B cell (primary cell): ENCODE results near the gene GDPD2. TPM values are rescaled to one million over a fixed set of nuclear protein-coding genes. Genes with fewer than 3 reads are reported as not detected.

ENCODE experiments used
- ATAC-seq: fragments of 200-7000 bp; cut with Tn5 transposase; one replicate; pipeline ENCODE4 v1.10.0; 2021; ENCODE audit warnings: low read depth, mild to moderate bottlenecking, moderate number of reproducible peaks, moderate library complexity
- CTCF ChIA-PET: fragments of 350-600 bp; sonication (Branson Sonifier 250); formaldehyde crosslinking; loops from one replicate; lab custom pipeline; 2021; ENCODE audit warnings: antibody characterized with exemption, inconsistent platforms; lab: Charles Lee
- POLR2A ChIA-PET: fragments of 350-600 bp; sonication (Branson Sonifier 250); formaldehyde crosslinking; loops from one replicate; lab custom pipeline; 2021; ENCODE audit warnings: antibody characterized with exemption; lab: Charles Lee
- DNase-seq: peaks from one replicate; pipeline ENCODE4 v3.0.0; 2013
- H2AFZ ChIP-seq: 2 replicates; pipeline ENCODE4 v1.6.1; 2012; ENCODE audit warnings: mild to moderate bottlenecking, low read depth, low read length; ENCODE audit not compliant: insufficient read depth, poor library complexity, severe bottlenecking
- H3K27ac ChIP-seq, 2 donors: 1 replicate in 1 of 2; 2 replicates in 1 of 2; pipeline ENCODE4 v1.5.1; 2012 to 2013; ENCODE audit warnings: low read length in 2 of 2, mild to moderate bottlenecking in 2 of 2, moderate library complexity in 1 of 2
- H3K27me3 ChIP-seq, 4 experiments: fragments of 200-600 bp in 1 of 4; sonication (generic) in 1 of 4; replicated peaks in 1 of 4; 1 replicate in 2 of 4; 2 replicates in 2 of 4; pipeline versions ENCODE4 v1.6.1 to v1.7.0; 2013 to 2016; ENCODE audit warnings: low read length in 3 of 4, mild to moderate bottlenecking in 2 of 4, mixed read lengths in 1 of 4, moderate library complexity in 1 of 4; ENCODE audit not compliant: insufficient read depth in 4 of 4, control insufficient read depth in 3 of 4; ENCODE audit errors: control extremely low read depth in 1 of 4
- H3K36me3 ChIP-seq, 2 experiments: replicated peaks in 1 of 2; 1 replicate in 1 of 2; 2 replicates in 1 of 2; pipeline versions ENCODE4 v1.6.1 to v1.7.1; 2013; ENCODE audit warnings: low read length in 1 of 2; ENCODE audit not compliant: insufficient read depth in 2 of 2, control insufficient read depth in 1 of 2; ENCODE audit errors: control extremely low read depth in 1 of 2, extremely low read depth in 1 of 2
- H3K4me1 ChIP-seq, 2 donors: fragments of 200-600 bp in 1 of 2; sonication (generic) in 1 of 2; 1 replicate in 1 of 2; 2 replicates in 1 of 2; pipeline versions ENCODE4 v1.5.1 to v1.6.1; 2013 to 2017; ENCODE audit warnings: low read length in 2 of 2; ENCODE audit not compliant: control insufficient read depth in 2 of 2, insufficient read depth in 2 of 2
- H3K4me2 ChIP-seq: replicated peaks from 2 replicates; pipeline ENCODE3; 2012; ENCODE audit warnings: mild to moderate bottlenecking, low read depth, low read length; ENCODE audit not compliant: poor library complexity, severe bottlenecking
- H3K4me3 ChIP-seq, 5 experiments: fragments of 200-600 bp in 1 of 5; sonication (generic) in 1 of 5; 1 replicate in 3 of 5; 2 replicates in 2 of 5; pipeline versions ENCODE4 v1.5.1 to v1.7.0; 2011 to 2016; ENCODE audit warnings: low read length in 4 of 5, mild to moderate bottlenecking in 4 of 5, low read depth in 2 of 5, control low read depth in 1 of 5, moderate library complexity in 1 of 5; ENCODE audit not compliant: insufficient read depth in 1 of 5; ENCODE audit errors: control extremely low read depth in 1 of 5, extremely low read depth in 1 of 5
- H3K79me2 ChIP-seq: fragments of 200-600 bp; sonication (generic); one replicate; pipeline ENCODE4 v1.6.0; 2016; ENCODE audit warnings: low read length; ENCODE audit not compliant: control insufficient read depth, insufficient read depth
- H3K9ac ChIP-seq: fragments of 200-600 bp; sonication (generic); 2 replicates; pipeline ENCODE4 v1.6.1; 2017; ENCODE audit warnings: mild to moderate bottlenecking, low read length, moderate library complexity
- H3K9me3 ChIP-seq, 3 donors: one replicate each; pipeline versions ENCODE4 v1.6.1 to v1.7.1; 2013; ENCODE audit warnings: low read length in 2 of 3; ENCODE audit not compliant: control insufficient read depth in 2 of 3, insufficient read depth in 1 of 3; ENCODE audit errors: control extremely low read depth in 1 of 3
- H4K20me1 ChIP-seq: 2 replicates; pipeline ENCODE4 v1.6.0; 2012; ENCODE audit warnings: mild to moderate bottlenecking, low read length; ENCODE audit not compliant: insufficient read depth, control insufficient read depth, poor library complexity, severe bottlenecking
- H3K27ac Mint-ChIP-seq: one replicate; pipeline ENCODE4 v1.8.0; 2021; ENCODE audit warnings: mixed read lengths
- H3K27me3 Mint-ChIP-seq: one replicate; pipeline ENCODE4 v1.8.0; 2021; ENCODE audit warnings: mixed read lengths
- H3K4me1 Mint-ChIP-seq: one replicate; pipeline ENCODE4 v1.8.0; 2021; ENCODE audit warnings: mixed read lengths
- H3K4me3 Mint-ChIP-seq: one replicate; pipeline ENCODE4 v1.8.0; 2021; ENCODE audit warnings: mixed read lengths
- H3K9me3 Mint-ChIP-seq: one replicate; pipeline ENCODE4 v1.8.0; 2022; ENCODE audit warnings: mixed read lengths; ENCODE audit not compliant: insufficient read depth
- EZH2 ChIP-seq: IDR thresholded peaks from 2 replicates; pipeline ENCODE4 v1.6.1; 2012; ENCODE audit warnings: borderline replicate concordance, low read depth, mild to moderate bottlenecking, moderate library complexity, low read length; ENCODE audit not compliant: insufficient read depth, poor library complexity, severe bottlenecking
- WGBS: methylation state at CpG from one replicate; pipeline ENCODE4 v1.1.5; 2013; ENCODE audit warnings: missing lambda C conversion rate; ENCODE audit not compliant: insufficient coverage; 5-methylcytosine and 5-hydroxymethylcytosine counted together
- intact Hi-C: fragments of 100-400 bp; cut with micrococcal nuclease; formaldehyde crosslinking; loops from one replicate; pipeline ENCODE4 v1.10.0; 2022
- polyA minus RNA-seq: library from RNA; depleted of rRNA, polyadenylated mRNA; stranded (reverse); fragments of >200 nt; gene quantifications from 2 replicates; pipeline ENCODE4 v1.2.3, GENCODE V29; 2012
- polyA plus RNA-seq: library from polyadenylated mRNA; depleted of rRNA; stranded (reverse); fragments of >200 nt; gene quantifications from 2 replicates; pipeline ENCODE4 v1.2.3, GENCODE V29; 2012
- total RNA-seq, 2 donors: library from RNA; stranded (reverse); fragments of 120-200 nt in 1 of 2; gene quantifications; 1 replicate in 1 of 2; 2 replicates in 1 of 2; pipeline versions ENCODE4 v1.2.3 to v1.2.4, GENCODE V29; 2013 to 2022
- TF ChIP-seq, protein P1 (sequence below): fragments of 200-600 bp; IDR thresholded peaks from one replicate; pipeline ENCODE4 v1.8.0; 2022; ENCODE audit warnings: antibody characterized with exemption, mild to moderate bottlenecking

GDPD2 gene
- total RNA-seq (not detected in 2 replicates), polyA plus RNA-seq (not detected in 2 replicates), polyA minus RNA-seq (not detected in 2 replicates)
- not detected for total RNA-seq (2013)

DNA sequence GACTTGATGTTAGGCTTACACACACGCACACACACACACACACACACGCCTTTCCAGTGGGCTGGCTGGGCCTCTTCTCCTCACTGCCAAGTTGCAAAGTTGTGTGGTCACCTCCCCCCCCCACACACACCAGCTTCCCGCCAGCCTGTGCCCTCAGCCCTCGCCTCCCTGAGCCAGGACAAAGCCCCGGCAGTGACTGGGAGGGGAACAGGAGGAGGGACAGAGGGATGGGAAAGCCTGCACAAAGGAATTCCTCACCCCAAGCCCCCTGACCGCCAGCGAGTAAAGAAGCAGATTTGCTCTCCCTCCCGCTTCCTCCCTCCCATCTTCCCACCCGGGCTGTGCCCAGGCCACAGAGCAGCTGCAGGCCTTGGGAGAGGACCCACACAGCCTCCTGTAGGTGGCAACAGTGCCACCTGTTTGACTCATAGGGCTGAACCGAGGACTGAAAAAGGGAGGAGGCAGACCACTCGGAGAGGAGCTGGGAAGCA lies at the start of gene GDPD2:
GDPD2 (plus strand) TSS at position 464 of the 491 bp plus-strand sequence. CDS start 1,671 bp downstream, outside the sequence.
- ChIA-PET CTCF (interaction anchor here (1.2 to 1.7 kb wide), 2 partner anchors 11 to 13 kb away, joined by 4 read pairs; no protein-coding TSS in a partner anchor), POLR2A (no interaction called here)
- no peaks in the 10 kb centered on the region for H3K27me3 ChIP-seq
- no peak for TF ChIP-seq EZH2
- TF ChIP-seq, protein P1, sequence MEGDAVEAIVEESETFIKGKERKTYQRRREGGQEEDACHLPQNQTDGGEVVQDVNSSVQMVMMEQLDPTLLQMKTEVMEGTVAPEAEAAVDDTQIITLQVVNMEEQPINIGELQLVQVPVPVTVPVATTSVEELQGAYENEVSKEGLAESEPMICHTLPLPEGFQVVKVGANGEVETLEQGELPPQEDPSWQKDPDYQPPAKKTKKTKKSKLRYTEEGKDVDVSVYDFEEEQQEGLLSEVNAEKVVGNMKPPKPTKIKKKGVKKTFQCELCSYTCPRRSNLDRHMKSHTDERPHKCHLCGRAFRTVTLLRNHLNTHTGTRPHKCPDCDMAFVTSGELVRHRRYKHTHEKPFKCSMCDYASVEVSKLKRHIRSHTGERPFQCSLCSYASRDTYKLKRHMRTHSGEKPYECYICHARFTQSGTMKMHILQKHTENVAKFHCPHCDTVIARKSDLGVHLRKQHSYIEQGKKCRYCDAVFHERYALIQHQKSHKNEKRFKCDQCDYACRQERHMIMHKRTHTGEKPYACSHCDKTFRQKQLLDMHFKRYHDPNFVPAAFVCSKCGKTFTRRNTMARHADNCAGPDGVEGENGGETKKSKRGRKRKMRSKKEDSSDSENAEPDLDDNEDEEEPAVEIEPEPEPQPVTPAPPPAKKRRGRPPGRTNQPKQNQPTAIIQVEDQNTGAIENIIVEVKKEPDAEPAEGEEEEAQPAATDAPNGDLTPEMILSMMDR = no peak
- H3K4me1 ChIP-seq = no peaks in the 10 kb centered on the region
- H3K4me1 Mint-ChIP-seq = no peaks in the 10 kb centered on the region
- no peaks in the 10 kb centered on the region for H3K9me3 ChIP-seq
- H3K79me2 ChIP-seq = no peaks in the 10 kb centered on the region
- WGBS = 7% methylated on average over 2 of the region's 11 CpGs
- no peak within 1 kb of the TSS for H3K4me3 Mint-ChIP-seq
- ATAC-seq (no peak), DNase-seq (no peak)
- H3K4me3 ChIP-seq = no peak within 1 kb of the TSS
- H3K4me2 ChIP-seq = no peak within 1 kb of the TSS
- H3K36me3 ChIP-seq = no peaks in the 10 kb centered on the region
- no peak within 1 kb of the TSS for H2AFZ ChIP-seq
- H3K9ac ChIP-seq = no peak within 1 kb of the TSS
- no peaks in the 10 kb centered on the region for H3K27me3 Mint-ChIP-seq
- H3K9me3 Mint-ChIP-seq = no peaks in the 10 kb centered on the region
- H4K20me1 ChIP-seq = no peaks in the 10 kb centered on the region
- no peak within 1 kb of the TSS for H3K27ac Mint-ChIP-seq
- intact Hi-C loops = no loop called here
- H3K27ac ChIP-seq = no peak within 1 kb of the TSS

DNA sequence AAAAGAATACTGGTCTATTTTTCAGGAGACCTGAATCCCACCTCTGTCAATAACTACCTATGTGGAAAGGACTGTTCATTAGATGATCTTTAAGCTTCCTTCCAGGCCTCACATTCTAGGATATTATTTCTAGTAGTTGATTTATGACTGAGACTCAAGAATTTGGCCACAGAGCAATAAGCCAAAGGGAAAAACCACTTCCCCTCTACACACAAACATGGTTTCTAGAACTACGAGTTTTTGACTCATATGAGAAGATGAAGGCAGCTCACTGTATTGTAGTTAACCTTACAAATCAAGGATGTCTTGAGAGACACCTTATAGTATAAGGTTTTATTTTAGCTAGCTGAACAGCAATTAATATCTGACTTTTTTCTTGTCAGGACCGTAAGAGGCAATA lies 36.9 kb upstream of the GDPD2 start:
- DNase-seq (no peak), ATAC-seq (no peak)
- Histone ChIP-seq H3K36me3 (no peaks in the 10 kb centered on the region), H3K4me2 (no peak overlapping the region), H3K4me1 (no peaks in the 10 kb centered on the region), H3K9me3 (no peaks in the 10 kb centered on the region), H3K27me3 (no peaks in the 10 kb centered on the region), H3K9ac (no peak overlapping the region), H2AFZ (no peak overlapping the region), H3K4me3 (no peak overlapping the region), H4K20me1 (no peaks in the 10 kb centered on the region), H3K27ac (no peak overlapping the region), H3K79me2 (no peaks in the 10 kb centered on the region)
- H3K27ac Mint-ChIP-seq = no peak overlapping the region
- intact Hi-C loops = no loop called here
- no peaks in the 10 kb centered on the region for H3K9me3 Mint-ChIP-seq
- no CpG with 5 or more reads among the region's 2 CpGs for WGBS
- no peaks in the 10 kb centered on the region for H3K27me3 Mint-ChIP-seq
- ChIA-PET POLR2A (no interaction called here), CTCF (no interaction called here)
- TF ChIP-seq EZH2 = no peak
- TF ChIP-seq, protein P1 = no peak
- H3K4me3 Mint-ChIP-seq = no peak overlapping the region
- no peaks in the 10 kb centered on the region for H3K4me1 Mint-ChIP-seq
